Liver (tissue), 9 donors: Measurements from ENCODE around the gene SLX9. TPM values are rescaled to one million over a fixed set of nuclear protein-coding genes. Genes with fewer than 3 reads are reported as not detected.
"Not testable (repeated sequence)": the region's sequence is repeated elsewhere in the genome, so short reads cannot be mapped to it uniquely, and the experiment has no call there.

Experiments used
- DNase-seq: peaks from one replicate; pipeline ENCODE4 v3.0.0-alpha.2; 2017; ENCODE audit warnings: low spot score
- H3K27ac ChIP-seq, 2 donors: one replicate each; pipeline ENCODE4 v1.7.0; 2013; ENCODE audit warnings: inconsistent platforms in 2 of 2, low read length in 2 of 2, control low read depth in 1 of 2, low read depth in 1 of 2, mild to moderate bottlenecking in 1 of 2
- H3K27me3 ChIP-seq, 4 donors: one replicate each; pipeline versions ENCODE4 v1.6.1 to v1.7.0; 2013; ENCODE audit warnings: low read length in 3 of 4, inconsistent platforms in 1 of 4, mild to moderate bottlenecking in 1 of 4, moderate library complexity in 1 of 4; ENCODE audit not compliant: control insufficient read depth in 4 of 4, insufficient read depth in 4 of 4
- H3K36me3 ChIP-seq, 4 donors: one replicate each; pipeline versions ENCODE4 v1.6.1 to v1.7.0; 2013; ENCODE audit warnings: low read length in 3 of 4, mild to moderate bottlenecking in 3 of 4, low read depth in 1 of 4, moderate library complexity in 1 of 4; ENCODE audit not compliant: control insufficient read depth in 4 of 4, insufficient read depth in 3 of 4
- H3K4me1 ChIP-seq, 4 donors: one replicate each; pipeline versions ENCODE4 v1.6.1 to v1.7.0; 2013; ENCODE audit warnings: low read length in 3 of 4, mild to moderate bottlenecking in 3 of 4, moderate library complexity in 1 of 4; ENCODE audit not compliant: control insufficient read depth in 4 of 4, insufficient read depth in 4 of 4
- H3K4me3 ChIP-seq, 3 donors: one replicate each; pipeline versions ENCODE4 v1.6.1 to v1.7.0; 2013; ENCODE audit warnings: low read length in 3 of 3, control low read depth in 1 of 3, low read depth in 1 of 3, mild to moderate bottlenecking in 1 of 3
- H3K9ac ChIP-seq, 2 donors: one replicate each; pipeline ENCODE4 v1.7.0; 2013; ENCODE audit warnings: low read length in 2 of 2, mild to moderate bottlenecking in 2 of 2, moderate library complexity in 2 of 2, control low read depth in 1 of 2, low read depth in 1 of 2
- H3K9me3 ChIP-seq, 4 donors: one replicate each; pipeline versions ENCODE4 v1.6.1 to v1.7.0; 2013; ENCODE audit warnings: low read length in 3 of 4; ENCODE audit not compliant: control insufficient read depth in 4 of 4
- FOXA2 ChIP-seq: IDR thresholded peaks from 2 replicates; pipeline ENCODE4 v1.6.1; 2016; ENCODE audit warnings: antibody characterized with exemption
- HNF4A ChIP-seq, 2 donors: conservative IDR thresholded peaks; 2 replicates each; pipeline ENCODE4 v1.6.1; 2016; ENCODE audit warnings: antibody characterized with exemption in 2 of 2, mild to moderate bottlenecking in 2 of 2
- HNF4G ChIP-seq: IDR thresholded peaks from 2 replicates; pipeline ENCODE4 v1.6.1; 2016; ENCODE audit warnings: antibody characterized with exemption
- JUND ChIP-seq, 2 donors: IDR thresholded peaks; 2 replicates each; pipeline ENCODE4 v1.6.1; 2016; ENCODE audit warnings: antibody characterized with exemption in 2 of 2
- NR2F2 ChIP-seq: IDR thresholded peaks from 2 replicates; pipeline ENCODE4 v1.6.1; 2016; ENCODE audit warnings: antibody characterized with exemption
- SP1 ChIP-seq: IDR thresholded peaks from 2 replicates; pipeline ENCODE4 v1.6.1; 2018; ENCODE audit warnings: antibody characterized with exemption, mild to moderate bottlenecking
- YY1 ChIP-seq: IDR thresholded peaks from 2 replicates; pipeline ENCODE4 v1.6.1; 2016; ENCODE audit warnings: antibody characterized with exemption, mild to moderate bottlenecking
- WGBS: extraction: QIAGEN DNeasy Blood & Tissue Kit; methylation state at CpG from one replicate; pipeline ENCODE4 v1.1.7; 2013; 5-methylcytosine and 5-hydroxymethylcytosine counted together
- polyA plus RNA-seq, 2 donors: library from polyadenylated mRNA; stranded (reverse) in 1 of 2; unstranded in 1 of 2; fragments of 200-250 nt in 1 of 2; fragments of >200 nt in 1 of 2; fragmentation: Nextera tagmentation in 1 of 2; extraction: Ambion mirVana in 1 of 2; gene quantifications; one replicate each; pipeline versions ENCODE4 v1.2.1 to v1.2.3, GENCODE V29; 2013 to 2015
- total RNA-seq, 2 donors: library from RNA; depleted of rRNA; stranded (reverse); fragments of >200 nt; gene quantifications; one replicate each; pipeline ENCODE4 v1.2.3, GENCODE V29; 2014
- TF ChIP-seq, protein P1 (sequence below): IDR thresholded peaks from 2 replicates; pipeline ENCODE4 v1.6.1; 2016; ENCODE audit warnings: antibody characterized with exemption
- TF ChIP-seq, protein P2 (sequence below): IDR thresholded peaks from 2 replicates; pipeline ENCODE4 v1.6.1; 2016; ENCODE audit warnings: antibody characterized with exemption
- TF ChIP-seq, protein P3 (sequence below): IDR thresholded peaks from 2 replicates; pipeline ENCODE4 v1.6.1; 2016; ENCODE audit warnings: antibody characterized with exemption, mild to moderate bottlenecking
- donor health status: healthy.
- donor health status: healthy.
- donor health status: healthy.
- donor health status: healthy.
- donor health status: healthy.

SLX9 gene
- total and polyA plus RNA-seq, 4 donors = 7.5 to 20.3 (median 12.2) TPM

DNA sequence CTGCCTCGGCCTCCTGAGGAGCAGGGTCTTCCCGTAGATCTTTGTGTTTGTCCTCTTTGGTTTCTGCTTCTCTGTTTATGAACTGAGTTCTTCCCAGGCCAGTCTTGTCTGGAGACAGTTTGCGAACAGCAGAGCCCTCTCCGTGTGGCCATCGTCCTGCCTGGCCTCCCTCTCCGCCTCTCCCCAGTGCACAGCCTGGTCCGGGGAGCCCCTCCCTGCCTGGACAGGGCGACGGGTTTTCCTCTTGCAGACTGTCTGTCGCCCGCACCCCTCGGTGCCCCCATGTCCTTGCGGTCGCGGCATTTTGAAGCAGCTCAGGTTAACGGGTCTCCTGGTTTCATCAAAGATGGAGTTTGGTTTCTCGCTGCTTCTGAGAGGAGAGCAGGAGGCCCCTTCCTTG lies 34.8 kb downstream of the SLX9 start:
- 97% methylated on average over 17 of the region's 17 CpGs for WGBS
- TF ChIP-seq HNF4G = no peak
- TF ChIP-seq YY1 = no peak
- TF ChIP-seq, protein P1, sequence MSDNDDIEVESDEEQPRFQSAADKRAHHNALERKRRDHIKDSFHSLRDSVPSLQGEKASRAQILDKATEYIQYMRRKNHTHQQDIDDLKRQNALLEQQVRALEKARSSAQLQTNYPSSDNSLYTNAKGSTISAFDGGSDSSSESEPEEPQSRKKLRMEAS = no peak
- no peak for TF ChIP-seq FOXA2
- TF ChIP-seq NR2F2 = no peak
- TF ChIP-seq, protein P2, sequence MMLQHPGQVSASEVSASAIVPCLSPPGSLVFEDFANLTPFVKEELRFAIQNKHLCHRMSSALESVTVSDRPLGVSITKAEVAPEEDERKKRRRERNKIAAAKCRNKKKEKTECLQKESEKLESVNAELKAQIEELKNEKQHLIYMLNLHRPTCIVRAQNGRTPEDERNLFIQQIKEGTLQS = no peak
- TF ChIP-seq HNF4A (conservative IDR thresholded peaks at IDR 0.05) = no peak

DNA sequence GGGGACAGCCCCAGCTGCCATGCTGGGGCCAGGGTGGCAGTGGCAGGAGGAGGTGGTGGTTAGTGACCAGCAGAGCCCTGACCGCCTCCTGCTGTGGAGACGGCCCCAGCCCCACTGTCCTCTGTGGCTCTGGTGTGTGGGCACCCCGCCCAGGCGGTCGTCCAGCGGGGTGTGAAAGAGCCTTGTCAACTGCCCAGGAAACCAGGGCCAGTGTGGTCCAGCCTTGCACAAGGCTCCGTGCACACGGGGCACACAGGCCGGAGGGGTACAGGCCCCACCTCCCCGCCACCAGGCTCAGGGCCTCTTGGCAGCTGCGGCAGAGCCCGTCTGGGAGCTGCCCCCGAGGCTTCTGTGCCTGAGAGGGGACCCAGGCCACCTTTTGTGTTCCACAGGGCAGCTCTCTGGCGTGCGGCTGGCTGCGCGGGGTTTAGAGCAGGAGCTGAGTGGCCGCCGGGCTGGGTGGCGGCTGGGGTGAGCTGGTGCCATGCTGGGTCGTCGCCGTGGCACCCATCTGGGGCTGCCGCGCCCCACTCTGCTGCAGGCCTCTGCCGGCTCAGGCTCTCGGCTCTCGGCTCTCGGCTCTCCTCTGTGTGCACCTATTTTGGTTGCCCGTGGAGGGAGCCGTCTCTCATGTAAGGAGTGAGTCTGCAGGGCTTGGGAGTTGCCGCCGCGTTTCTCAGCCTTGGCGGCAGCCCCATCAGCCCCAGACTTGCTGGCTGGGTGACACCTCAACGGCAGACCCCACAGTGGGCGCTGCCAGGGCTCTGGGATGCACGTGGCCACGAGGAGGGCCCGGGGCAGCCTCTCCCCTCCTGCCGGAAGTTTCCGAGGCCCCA lies 36.1 kb downstream of the SLX9 start:
- Histone ChIP-seq H3K36me3 (peaks cover 0 to 4% (median under 1%) of the 10 kb centered on the region in 4 donors), H3K9me3 (no peaks in the 10 kb centered on the region), H3K27ac (no peak overlapping the region), H3K27me3 (no peaks in the 10 kb centered on the region), H3K4me3 (no peak overlapping the region), H3K4me1 (no peaks in the 10 kb centered on the region), H3K9ac (no peak overlapping the region)
- TF ChIP-seq HNF4G (no peak), SP1 (no peak)
- TF ChIP-seq, protein P2 = no peak
- DNase-seq = no peak
- WGBS = 96% methylated on average over 42 of the region's 42 CpGs

More for the DNA sequence above, 34.8 kb downstream of the SLX9 start:
- Histone ChIP-seq H3K4me3 (no peak overlapping the region), H3K9ac (no peak overlapping the region), H3K36me3 (peaks cover 0 to 4% (median under 1%) of the 10 kb centered on the region in 4 donors), H3K27ac (no peak overlapping the region), H3K4me1 (peaks cover 0 to 3% (median 1%) of the 10 kb centered on the region in 4 donors), H3K9me3 (no peaks in the 10 kb centered on the region), H3K27me3 (no peaks in the 10 kb centered on the region)
- no peak for DNase-seq

DNA sequence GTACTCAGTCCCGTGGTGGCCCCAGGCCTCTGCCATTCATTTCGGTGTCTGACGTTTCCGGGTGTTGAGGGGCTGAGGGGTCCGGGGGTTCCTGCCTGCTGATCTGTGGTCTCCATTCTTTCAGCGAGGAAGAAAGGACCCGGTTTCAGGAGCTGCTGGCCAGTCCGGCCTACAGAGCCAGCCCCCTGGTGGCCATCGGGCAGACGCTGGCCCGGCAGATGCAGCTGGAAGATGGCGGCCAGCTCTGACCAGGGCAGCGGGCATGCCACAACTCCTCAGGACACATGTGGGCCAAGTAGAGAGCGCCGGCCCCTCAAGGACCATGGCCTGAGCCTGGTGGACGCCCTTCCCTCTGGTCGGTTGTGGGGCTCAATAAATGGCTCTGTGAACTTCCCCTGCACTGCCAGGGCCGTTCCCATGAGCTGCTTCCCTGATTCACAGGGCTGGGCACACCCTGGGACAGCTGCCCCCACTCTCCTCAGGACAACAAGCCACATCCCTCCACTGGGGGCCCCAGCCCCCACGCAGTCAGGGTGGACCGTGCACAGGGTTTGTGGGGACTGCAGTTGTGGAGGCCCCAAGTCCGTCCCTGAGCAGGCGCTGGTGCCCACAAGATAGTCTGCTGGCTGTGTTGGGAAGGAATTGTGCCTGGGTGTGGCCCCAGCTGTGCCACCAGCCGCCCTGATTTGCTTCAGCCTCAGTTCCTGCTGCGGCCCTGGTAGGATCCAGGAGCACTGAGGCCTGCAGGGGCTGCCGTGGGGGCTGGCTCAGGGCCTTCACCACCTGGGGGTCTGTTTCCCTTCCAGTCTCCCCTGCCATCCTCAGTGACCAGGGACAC lies 36.9 kb downstream of the SLX9 start:
- H3K27me3 ChIP-seq, H3K9ac ChIP-seq, DNase-seq, H3K27ac ChIP-seq, H3K9me3 ChIP-seq, H3K4me3 ChIP-seq, H3K36me3 ChIP-seq, H3K4me1 ChIP-seq: not testable (repeated sequence)
- 94% methylated on average over 25 of the region's 25 CpGs for WGBS

DNA sequence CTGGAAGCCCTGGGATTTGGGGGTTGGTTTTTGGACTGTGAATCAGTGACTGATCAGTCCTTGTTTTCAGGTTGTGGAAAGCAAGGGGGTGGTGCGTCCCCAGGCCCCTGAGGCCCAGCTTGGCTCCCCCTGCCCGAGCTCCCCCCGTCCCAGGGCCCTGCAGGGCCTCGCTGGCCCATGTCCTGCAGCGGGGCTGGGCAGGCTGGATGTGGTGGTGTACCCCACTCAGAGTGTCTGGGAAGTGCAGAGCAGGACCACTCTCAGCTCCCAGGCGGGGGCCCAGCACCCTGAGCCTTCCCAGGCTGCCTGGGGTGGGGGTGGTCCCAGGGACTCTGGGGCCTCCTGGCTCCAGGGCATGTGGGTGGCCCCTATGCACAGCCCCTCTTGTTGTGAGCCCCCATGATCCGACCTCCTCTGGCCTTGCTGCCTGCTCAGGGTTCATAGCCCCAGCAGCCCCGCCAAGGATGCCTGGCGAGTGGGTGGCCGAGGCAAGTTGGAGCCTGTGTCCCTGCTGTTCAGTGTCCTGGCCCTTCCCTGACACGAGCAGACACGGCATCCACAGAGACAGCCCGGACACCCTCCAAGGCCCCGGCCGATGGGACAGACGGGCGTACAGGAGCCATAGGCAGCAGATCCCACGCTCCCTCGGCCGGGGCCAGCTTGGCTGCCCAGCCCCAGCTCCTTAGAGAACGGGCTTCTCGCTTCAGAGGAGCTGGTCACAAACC lies 37.9 kb downstream of the SLX9 start:
- Histone ChIP-seq H3K27me3 (no peaks in the 10 kb centered on the region), H3K9me3 (no peaks in the 10 kb centered on the region), H3K4me1 (no peaks in the 10 kb centered on the region), H3K27ac (no peak overlapping the region), H3K36me3 (peaks cover 0 to 4% (median under 1%) of the 10 kb centered on the region in 4 donors), H3K4me3 (no peak overlapping the region), H3K9ac (no peak overlapping the region)
- TF ChIP-seq, protein P3, sequence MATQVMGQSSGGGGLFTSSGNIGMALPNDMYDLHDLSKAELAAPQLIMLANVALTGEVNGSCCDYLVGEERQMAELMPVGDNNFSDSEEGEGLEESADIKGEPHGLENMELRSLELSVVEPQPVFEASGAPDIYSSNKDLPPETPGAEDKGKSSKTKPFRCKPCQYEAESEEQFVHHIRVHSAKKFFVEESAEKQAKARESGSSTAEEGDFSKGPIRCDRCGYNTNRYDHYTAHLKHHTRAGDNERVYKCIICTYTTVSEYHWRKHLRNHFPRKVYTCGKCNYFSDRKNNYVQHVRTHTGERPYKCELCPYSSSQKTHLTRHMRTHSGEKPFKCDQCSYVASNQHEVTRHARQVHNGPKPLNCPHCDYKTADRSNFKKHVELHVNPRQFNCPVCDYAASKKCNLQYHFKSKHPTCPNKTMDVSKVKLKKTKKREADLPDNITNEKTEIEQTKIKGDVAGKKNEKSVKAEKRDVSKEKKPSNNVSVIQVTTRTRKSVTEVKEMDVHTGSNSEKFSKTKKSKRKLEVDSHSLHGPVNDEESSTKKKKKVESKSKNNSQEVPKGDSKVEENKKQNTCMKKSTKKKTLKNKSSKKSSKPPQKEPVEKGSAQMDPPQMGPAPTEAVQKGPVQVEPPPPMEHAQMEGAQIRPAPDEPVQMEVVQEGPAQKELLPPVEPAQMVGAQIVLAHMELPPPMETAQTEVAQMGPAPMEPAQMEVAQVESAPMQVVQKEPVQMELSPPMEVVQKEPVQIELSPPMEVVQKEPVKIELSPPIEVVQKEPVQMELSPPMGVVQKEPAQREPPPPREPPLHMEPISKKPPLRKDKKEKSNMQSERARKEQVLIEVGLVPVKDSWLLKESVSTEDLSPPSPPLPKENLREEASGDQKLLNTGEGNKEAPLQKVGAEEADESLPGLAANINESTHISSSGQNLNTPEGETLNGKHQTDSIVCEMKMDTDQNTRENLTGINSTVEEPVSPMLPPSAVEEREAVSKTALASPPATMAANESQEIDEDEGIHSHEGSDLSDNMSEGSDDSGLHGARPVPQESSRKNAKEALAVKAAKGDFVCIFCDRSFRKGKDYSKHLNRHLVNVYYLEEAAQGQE = no peak
- TF ChIP-seq JUND (IDR thresholded peaks at IDR 0.05) (no peak), HNF4G (no peak), NR2F2 (no peak)
- WGBS = 97% methylated on average over 22 of the region's 22 CpGs
- DNase-seq = no peak
